ENCODE measurements around the gene UCHL1.

- TF ChIP-seq YY1 (IDR thresholded peaks at IDR 0.05; ENCODE audit: low read depth) (no peak), CEBPB (IDR thresholded peaks at IDR 0.05) (no peak), EP300 (IDR thresholded peaks at IDR 0.05; ENCODE audit: borderline replicate concordance) (no peak), RAD21 (IDR thresholded peaks at IDR 0.05; ENCODE audit: low read depth) (peak; percentile 5; the same call in 1 of the 2 replicates), USF1 (IDR thresholded peaks at IDR 0.05) (no peak)
- TF ChIP-seq, protein P1, sequence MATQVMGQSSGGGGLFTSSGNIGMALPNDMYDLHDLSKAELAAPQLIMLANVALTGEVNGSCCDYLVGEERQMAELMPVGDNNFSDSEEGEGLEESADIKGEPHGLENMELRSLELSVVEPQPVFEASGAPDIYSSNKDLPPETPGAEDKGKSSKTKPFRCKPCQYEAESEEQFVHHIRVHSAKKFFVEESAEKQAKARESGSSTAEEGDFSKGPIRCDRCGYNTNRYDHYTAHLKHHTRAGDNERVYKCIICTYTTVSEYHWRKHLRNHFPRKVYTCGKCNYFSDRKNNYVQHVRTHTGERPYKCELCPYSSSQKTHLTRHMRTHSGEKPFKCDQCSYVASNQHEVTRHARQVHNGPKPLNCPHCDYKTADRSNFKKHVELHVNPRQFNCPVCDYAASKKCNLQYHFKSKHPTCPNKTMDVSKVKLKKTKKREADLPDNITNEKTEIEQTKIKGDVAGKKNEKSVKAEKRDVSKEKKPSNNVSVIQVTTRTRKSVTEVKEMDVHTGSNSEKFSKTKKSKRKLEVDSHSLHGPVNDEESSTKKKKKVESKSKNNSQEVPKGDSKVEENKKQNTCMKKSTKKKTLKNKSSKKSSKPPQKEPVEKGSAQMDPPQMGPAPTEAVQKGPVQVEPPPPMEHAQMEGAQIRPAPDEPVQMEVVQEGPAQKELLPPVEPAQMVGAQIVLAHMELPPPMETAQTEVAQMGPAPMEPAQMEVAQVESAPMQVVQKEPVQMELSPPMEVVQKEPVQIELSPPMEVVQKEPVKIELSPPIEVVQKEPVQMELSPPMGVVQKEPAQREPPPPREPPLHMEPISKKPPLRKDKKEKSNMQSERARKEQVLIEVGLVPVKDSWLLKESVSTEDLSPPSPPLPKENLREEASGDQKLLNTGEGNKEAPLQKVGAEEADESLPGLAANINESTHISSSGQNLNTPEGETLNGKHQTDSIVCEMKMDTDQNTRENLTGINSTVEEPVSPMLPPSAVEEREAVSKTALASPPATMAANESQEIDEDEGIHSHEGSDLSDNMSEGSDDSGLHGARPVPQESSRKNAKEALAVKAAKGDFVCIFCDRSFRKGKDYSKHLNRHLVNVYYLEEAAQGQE (IDR thresholded peaks at IDR 0.05; ENCODE audit: low read depth) = no peak
These were observed 31.1 kb downstream of the UCHL1 start for GRCh38 chr4:41287852-41288251.
